GM21390 (cell line): ENCODE data around the gene JADE2.
"Not testable (repeated sequence)": the region's sequence is repeated elsewhere in the genome, so short reads cannot be mapped to it uniquely, and the experiment has no call there.

ENCODE experiments used
- ATAC-seq: cut with Tn5 transposase; IDR thresholded peaks from one replicate; pipeline ENCODE4 v1.9.1; 2021; ENCODE audit not compliant: unreplicated experiment

Gene JADE2

DNA sequence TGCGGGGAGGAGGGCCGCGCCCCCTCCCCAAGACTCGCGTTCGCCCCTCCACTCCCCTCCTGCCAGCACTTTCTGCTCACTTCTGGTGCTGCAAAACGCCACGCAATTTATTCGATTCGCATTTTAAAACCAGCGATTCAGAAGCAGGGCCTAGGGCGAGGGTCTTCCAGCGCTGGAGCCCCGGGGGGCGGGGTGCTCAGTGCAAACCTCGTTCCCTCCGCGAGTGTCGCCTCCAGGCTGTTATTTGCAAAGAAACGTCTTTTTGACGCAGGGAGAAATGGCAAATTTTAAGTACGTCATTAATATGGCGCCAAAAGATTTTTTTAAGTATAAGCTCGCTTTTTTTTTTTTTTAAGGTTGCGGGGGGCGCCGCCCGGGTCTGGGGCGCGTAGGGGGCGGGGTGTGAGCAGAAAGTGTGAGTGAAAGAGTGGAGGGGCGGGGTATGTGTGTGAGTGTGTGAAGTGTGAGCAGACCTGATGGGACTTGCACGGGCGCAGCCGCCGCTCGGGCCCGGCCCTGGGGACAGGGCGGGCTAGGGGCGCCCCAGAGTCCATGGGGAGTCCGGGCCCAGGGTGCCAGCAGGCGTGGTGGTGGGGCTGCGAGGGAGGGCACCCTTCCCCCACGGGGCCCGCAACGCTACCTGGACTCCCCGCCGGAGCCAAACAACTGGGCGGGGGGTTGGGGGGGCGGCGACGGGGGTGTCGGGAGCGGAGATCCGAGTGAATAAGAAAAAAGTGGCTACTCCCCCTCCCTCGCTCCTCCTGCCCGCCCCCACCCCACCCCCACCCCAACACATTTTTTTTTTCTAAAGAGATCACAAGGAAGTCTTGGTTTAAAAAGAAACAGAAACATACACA, at the start of gene JADE2:
TSS of gene JADE2 (plus strand) at position 845 of the 857 bp plus-strand sequence. CDS start 10,188 bp downstream, outside the sequence.
- ATAC-seq: peak; percentile 36

DNA sequence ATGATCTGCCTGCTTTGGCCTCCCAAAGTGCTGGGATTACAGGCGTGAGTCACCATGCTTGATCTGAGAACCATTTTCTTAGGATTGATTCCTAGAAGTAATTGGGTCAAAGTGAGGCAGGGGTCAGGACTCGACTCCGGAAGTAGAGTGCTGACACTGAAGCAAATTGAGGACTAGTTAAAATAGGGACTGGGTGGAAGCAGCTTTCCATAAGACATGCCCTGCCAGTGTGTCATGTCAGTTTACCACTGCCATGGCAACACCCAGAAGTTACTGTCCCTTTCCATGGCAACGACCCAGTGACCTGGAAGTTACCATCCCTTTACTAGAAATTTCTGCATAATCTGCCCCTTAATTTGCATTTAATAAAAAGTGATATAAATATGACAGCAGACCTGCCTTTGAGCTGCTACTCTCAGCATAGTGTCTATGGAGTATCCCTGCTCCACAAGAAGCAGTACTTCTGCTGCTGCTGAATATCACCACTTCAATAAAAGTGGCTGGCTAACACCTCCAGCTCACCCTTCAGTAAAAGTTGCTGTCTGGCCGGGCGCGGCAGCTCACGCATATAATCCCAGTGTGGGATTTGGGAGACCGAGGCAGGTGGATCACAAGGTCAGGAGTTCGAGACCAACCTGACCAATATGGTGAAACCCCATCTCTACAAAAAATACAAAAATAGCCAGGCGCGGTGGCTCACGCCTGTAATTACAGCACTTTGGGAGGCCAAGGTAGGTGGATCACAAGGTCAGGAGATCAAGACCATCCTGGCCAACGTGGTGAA, 47.8 kb upstream of the JADE2 start:
- no peak for ATAC-seq

DNA sequence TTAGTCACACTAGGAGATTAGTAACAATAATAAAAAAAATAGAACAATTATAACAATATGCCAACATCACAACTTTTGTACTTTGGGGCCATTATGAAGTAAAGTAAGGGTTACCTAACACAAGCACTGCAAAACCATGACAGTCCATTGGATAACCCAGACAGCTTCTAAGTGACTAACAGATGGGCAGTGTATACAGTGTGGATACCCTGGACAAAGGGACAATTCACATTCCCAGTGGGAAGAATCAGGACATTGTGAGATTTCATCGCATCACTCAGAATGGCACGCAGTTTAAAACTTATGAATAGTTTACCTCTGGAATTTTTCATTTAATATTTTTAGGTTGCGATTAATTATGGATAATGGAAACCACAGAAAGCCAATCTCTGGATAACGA, 45.6 kb upstream of the JADE2 start:
- no peak for ATAC-seq

GRCh38 chr5:134489227-134489944, 36.1 kb upstream of the JADE2 start:
- no peak for ATAC-seq

GRCh38 chr5:134490255-134490924, 35.1 kb upstream of the JADE2 start:
- ATAC-seq: no peak

GRCh38 chr5:134490925-134491271, 34.6 kb upstream of the JADE2 start:
- ATAC-seq: no peak

GRCh38 chr5:134491841-134492442, 33.5 kb upstream of the JADE2 start:
- no peak for ATAC-seq

DNA sequence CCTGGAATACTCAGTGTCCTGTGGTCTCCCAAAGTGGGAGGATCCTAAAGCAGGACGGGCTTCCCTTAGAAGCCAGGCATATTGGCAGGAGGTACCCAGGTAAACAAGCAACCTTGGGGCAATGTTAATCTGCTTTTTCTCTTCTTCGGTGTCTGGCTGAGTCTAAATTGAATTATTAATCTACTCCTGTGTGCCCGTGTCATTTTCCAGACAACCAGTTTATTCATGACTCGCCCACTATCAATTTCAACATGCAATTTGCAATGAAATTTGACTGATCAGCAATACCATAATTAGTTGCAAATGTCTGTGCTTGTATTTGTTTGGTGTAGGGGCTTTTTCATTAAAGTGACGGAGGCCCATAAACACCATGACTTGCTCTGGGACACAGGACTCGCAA, 32.9 kb upstream of the JADE2 start:
- ATAC-seq: no peak

DNA sequence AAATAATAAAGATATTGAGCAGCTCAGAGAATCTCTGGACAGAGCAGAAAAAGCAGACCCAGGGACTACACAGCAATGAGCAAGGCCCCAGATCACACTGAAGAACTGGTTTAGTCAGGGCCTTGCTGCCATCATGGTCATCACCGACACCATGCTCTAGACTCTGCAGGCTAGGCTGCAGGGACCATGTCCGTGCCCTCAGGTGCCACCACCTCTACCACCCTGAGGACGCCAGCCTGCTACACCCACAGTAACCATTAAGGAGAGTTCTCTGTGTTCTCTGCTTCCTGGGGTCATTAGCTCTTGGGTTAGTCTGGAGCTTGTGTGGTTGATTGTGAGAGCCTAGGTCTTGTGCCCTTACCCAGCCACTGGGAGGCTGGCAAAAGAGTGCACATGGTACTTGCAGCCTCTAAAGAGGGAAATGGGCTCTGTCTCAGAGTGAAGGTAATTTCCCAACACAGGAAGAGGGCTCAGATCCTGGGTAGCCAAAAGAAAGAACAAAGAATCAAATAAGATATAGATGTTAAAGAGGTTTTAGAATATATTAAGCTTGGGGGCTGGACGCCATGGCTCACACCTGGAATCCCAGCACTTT, 31.9 kb upstream of the JADE2 start:
- ATAC-seq: no peak

DNA sequence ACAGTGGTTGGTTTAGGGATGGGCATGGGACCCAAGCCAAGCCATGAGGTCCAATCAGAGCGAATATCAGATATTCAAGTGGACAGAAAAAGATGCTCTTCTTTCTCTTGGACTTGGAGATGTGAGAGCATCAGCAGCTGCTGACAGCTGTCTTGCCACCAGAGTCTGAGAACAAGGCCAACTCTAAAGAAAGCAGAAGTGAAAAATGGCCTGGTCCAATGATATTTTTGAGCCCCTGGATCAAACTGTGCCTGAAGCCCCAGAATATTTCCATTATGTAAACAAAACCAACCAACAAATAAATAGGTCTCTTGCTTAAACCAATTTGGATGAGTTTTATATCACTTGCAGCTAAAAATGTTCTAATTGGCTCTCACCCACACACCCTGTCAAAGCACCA, 30.7 kb upstream of the JADE2 start:
- no peak for ATAC-seq

DNA sequence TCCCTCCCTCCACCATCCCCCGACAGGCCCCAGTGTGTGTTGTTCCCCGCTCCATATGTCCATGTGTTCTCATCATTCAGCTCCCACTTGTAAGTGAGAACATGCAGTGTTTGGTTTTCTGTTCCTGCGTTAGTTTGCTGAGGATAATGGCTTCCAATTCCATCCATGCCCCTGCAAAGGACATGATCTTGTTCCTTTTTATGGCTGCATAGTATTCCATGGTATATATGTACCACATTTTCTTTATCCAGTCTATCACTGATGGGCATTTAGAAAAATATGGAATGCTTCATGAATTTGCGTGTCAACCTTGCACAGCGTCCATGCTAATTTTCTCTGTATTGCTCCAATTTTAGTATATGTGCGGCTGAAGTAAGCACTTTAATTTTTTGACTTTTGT, 25.6 kb upstream of the JADE2 start:
- not testable (repeated sequence) for ATAC-seq

DNA sequence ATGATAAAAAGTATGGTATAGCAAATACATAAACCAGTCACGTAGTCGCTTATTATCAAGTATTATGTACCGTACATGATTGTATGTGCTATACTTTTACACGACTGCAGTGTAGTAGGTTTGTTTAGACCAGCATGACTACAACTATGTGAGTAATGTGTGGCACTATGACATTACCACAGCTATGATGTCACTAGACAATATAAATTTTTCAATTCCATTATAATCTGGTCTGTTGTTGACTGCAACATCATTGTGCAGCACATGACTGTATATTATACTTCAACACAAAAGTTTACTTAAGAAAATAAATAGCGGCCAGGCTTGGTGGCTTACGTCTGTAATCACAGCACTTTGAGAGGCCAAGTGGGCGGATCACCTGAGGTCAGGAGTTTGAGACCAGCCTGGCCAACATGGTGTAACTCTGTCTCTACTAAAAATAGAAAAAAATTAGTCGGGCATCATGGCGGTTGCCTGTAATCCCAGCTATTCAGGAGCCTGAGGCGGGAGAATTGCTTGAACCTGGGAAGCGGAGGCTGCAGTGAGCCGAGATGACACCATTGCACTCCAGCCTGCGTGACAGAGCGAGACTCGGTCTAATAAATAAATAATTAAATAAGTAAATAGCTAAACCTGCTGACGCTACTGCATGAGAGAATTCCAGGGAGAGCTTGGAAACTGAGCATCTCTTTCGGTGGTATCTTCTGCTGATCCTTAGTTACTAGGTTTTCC, 24.6 kb upstream of the JADE2 start:
- no peak for ATAC-seq

- ATAC-seq: no peak
These were observed 23.2 kb upstream of the JADE2 start for GRCh38 chr5:134502259-134502658.

- peak; percentile 85 for ATAC-seq
These were observed 22.2 kb upstream of the JADE2 start for GRCh38 chr5:134503088-134503936.

- ATAC-seq: no peak
These were observed 21.5 kb upstream of the JADE2 start for GRCh38 chr5:134503937-134504437.

DNA sequence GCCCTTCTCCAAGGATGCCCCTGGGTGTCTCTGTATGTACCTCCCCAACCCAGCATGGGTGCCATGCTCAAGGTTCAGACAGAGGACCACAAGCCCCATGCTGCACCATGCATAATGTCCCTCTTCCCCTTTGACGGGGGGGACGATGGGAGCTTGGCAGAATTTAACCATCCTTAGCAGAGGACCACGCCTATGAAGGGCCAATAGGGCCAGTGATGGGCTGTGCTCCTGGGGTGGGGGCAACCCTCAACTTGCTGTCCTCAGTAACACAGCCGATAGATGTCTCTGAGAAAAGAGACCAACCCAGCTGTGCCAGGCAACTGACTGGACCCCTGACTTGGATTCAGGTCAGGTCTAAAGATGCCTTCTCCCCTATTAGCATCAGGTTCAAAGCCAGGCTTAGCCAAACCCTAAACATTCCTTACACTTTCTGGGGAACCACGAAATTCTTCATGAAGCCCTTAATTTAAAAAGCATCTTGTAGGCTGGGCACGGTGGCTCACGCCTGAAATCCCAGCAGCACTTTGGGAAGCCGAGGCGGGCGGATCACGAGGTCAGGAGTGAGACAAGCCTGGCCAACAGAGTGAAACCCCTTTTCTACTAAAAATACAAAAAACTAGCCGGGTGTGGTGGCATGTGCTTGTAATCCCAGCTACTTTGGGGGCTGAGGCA, 20.7 kb upstream of the JADE2 start:
- no peak for ATAC-seq

DNA sequence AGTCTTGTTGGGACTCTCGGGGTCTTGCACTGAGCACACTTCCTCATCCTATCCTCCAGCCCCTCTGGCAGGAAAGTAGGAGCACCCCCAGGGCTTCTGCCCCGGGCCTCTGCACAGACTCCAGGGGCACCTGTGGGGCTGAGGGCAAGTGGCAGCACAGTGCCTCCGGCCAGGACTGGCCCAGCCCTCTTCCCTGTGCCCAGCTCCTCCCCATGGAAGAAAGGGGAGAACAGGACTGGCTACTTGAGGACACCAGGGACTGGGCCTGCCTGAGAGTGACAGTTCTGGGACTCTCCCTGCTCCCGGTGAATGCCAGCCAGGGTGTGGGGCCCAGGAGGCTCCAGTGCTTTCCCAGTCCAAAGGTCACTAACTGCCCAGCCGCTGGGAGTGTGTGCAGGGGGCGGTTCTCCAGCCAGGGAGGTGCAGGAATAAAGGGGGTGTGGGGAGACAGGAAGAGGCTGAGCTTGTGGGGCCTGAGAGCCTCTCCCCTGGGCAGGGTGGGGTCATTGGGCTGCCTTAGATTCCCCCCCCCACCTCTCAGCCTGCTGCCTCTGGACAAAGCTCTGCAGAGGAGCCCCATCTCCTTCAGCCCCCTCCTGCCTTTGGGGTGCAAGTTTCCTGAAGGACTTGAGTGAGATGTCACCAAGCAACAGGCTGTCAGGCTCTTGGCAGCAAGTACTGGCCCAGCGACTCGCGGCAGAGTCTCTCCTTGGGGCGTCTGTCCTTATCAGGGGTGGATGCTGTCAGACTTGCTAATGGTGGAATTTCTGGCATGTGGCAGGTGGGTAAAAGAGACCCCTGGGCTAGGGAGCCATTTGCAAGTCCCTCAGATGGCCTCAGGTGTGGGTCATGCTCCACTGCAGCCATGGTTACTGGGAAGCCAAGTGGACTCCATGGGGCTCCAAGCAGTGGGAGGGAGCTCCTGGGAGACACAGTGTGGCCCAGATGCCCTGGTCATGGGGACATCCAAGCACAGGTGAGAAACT, 19.1 kb upstream of the JADE2 start:
- ATAC-seq: no peak
